Omental fat pad (tissue), 4 donors: ENCODE data around the gene RYR2. TPM values are rescaled to one million over a fixed set of nuclear protein-coding genes. Genes with fewer than 3 reads are reported as not detected.
"Not testable (repeated sequence)": the region's sequence is repeated elsewhere in the genome, so short reads cannot be mapped to it uniquely, and the experiment has no call there.

Source experiments
- ATAC-seq: fragments of 150-250 bp; one replicate; pipeline ENCODE4 v1.9.1; 2016; ENCODE audit warnings: mild to moderate bottlenecking, moderate library complexity; ENCODE audit not compliant: low FRiP score
- DNase-seq: peaks from one replicate; pipeline ENCODE4 v3.0.0-alpha.2; 2019; ENCODE audit warnings: low spot score
- total RNA-seq, 4 donors: library from RNA; depleted of rRNA; stranded (reverse); fragments of >200 nt; gene quantifications; one replicate each; pipeline ENCODE4 v1.1.0, GENCODE V29; 2016
- TF ChIP-seq, protein P1 (sequence below), 3 donors: fragments of 450-650 bp; IDR thresholded peaks; one replicate each; pipeline ENCODE4 v1.5.1; 2016 to 2017; ENCODE audit warnings: antibody characterized with exemption in 3 of 3, mild to moderate bottlenecking in 3 of 3, moderate library complexity in 2 of 3

RYR2 gene
- total RNA-seq, 4 donors from 2014 or later = 0.19 to 2.4 (median 1.2) TPM

DNA sequence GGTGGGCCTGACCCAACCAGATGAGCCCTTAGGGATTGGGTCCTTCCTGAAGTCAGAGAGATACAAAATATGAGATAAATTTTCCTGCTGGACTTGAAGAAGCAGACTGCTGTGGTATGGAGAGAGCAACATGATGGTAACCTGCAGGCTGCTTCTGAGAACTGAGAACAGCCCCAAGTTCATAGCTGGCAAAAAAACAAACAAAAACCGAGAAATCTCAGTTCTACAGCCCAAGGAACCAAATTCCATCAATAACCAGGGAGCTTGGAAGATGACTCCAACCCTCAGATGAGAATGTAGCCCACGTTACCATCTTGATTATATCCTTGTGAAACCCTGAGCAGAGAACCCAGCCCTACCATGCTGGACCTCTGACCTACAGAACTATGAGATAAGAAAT, 532.6 kb downstream of the RYR2 start:
- TF ChIP-seq, protein P1, sequence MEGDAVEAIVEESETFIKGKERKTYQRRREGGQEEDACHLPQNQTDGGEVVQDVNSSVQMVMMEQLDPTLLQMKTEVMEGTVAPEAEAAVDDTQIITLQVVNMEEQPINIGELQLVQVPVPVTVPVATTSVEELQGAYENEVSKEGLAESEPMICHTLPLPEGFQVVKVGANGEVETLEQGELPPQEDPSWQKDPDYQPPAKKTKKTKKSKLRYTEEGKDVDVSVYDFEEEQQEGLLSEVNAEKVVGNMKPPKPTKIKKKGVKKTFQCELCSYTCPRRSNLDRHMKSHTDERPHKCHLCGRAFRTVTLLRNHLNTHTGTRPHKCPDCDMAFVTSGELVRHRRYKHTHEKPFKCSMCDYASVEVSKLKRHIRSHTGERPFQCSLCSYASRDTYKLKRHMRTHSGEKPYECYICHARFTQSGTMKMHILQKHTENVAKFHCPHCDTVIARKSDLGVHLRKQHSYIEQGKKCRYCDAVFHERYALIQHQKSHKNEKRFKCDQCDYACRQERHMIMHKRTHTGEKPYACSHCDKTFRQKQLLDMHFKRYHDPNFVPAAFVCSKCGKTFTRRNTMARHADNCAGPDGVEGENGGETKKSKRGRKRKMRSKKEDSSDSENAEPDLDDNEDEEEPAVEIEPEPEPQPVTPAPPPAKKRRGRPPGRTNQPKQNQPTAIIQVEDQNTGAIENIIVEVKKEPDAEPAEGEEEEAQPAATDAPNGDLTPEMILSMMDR (IDR thresholded peaks at IDR 0.05) = no peak
- DNase-seq = no peak
- no peak for ATAC-seq

DNA sequence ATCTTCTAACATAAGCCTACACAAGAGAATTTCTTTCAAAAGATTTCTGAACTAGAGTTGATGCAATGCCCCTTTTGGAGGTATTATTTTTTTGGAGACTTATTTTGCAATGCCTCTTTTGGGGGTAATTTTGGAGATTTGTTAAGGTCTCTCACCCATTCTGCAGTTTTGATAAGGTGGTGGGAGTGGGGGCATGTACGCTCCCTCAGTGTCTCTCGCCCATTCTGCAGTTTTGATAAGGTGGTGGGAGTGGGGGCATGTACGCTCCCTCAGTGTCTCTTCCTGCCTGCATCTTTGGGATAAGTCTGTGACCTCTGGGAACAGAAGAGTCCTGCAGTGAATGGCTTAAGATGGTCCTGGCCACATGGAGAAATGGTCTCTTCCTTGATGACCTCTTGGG, 536.6 kb downstream of the RYR2 start:
- ATAC-seq (no peak), DNase-seq (no peak)
- TF ChIP-seq, protein P1 (IDR thresholded peaks at IDR 0.05) = no peak

DNA sequence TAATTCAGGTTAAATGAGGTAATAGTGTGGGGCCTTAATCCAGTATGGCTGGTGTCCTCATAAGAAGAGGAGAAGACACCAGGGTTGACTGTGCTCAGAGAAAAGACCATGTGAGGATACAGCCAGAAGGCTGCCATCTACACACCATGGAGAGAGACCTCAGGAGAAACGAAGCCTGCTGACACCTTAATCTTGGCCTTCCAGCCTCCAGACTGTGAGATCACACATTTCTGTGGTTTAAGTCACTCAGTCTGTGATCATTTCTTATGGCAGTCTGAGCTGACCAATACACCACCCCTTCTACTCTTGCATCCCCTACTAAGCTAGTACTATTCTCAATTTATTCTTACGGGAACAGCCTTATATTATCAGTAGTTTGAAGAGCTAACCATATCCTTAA, 538.7 kb downstream of the RYR2 start:
- TF ChIP-seq, protein P1 (IDR thresholded peaks at IDR 0.05) = no peak
- no peak for DNase-seq
- ATAC-seq = no peak

GRCh38 chr1:237583270-237583669, 541.3 kb downstream of the RYR2 start:
- DNase-seq (no peak), ATAC-seq (no peak)
- TF ChIP-seq, protein P1 (IDR thresholded peaks at IDR 0.05) = no peak

DNA sequence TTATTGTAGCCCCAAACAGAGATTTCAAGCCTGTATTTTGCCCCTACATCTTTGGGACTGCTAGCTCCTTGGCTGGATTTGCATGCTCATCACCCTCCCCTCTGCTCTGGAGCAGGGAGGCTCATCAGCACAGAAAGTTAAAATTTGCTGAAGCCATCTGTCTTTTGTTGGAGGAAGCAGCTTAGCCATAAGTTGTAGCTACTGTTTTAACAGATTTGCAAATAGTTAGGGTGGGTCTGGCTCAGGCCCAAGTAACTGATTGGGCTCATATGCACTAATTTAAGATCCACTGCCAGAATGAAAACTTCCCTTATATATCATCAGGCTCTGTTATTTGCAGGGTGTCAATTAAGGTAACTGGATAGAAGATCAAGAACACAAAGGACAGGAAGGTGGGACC, 541.8 kb downstream of the RYR2 start:
- no peak for DNase-seq
- ATAC-seq = no peak
- TF ChIP-seq, protein P1 (IDR thresholded peaks at IDR 0.05) = no peak

DNA sequence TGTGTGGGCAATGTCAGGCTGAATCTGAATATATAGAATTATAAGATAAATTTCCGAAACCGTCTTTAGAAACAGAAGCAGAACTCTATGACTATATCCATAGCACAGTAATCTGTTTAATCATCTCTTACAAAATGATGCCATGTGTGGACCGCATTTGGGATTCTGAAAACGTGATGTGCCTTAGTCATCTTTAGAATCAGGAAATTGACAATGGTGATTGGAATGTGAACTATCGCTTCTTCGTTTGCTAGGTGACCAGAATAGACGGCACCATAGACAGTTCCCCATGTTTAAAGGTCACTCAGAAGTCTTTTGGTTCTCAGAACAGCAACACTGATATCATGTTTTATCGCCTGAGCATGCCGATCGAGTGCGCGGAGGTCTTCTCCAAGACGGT, 548.4 kb downstream of the RYR2 start:
- DNase-seq (no peak), ATAC-seq (no peak)
- TF ChIP-seq, protein P1 (IDR thresholded peaks at IDR 0.05) = no peak

GRCh38 chr1:237591353-237591752, 549.4 kb downstream of the RYR2 start:
- ATAC-seq (no peak), DNase-seq (no peak)
- TF ChIP-seq, protein P1 (IDR thresholded peaks at IDR 0.05) = no peak

DNA sequence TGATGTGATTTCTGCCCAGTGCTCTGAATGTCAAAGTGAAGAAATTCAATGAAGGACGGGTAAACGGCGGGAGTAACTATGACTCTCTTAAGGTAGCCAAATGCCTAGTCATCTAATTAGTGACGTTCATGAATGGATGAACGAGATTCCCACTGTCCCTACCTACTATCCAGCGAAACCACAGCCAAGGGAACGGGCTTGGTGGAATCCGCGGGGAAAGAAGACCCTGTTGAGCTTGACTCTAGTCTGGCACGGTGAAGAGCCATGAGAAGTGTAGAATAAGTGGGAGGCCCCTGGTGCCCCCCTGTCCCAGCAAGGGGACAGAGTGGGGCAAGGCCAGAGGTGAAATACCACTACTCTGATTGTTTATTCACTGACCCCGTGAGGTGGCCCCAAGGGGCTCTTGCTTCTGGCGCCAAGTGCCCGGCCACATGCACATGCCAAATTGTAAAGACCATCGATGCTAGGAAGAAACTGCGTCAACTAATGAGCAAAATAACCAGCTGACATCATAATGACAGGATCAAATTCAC, 561.1 kb downstream of the RYR2 start:
- not testable (repeated sequence) for DNase-seq, ATAC-seq
